Measurements from ENCODE around the gene AQP9. TPM values are rescaled to one million over a fixed set of nuclear protein-coding genes. Genes with fewer than 3 reads are reported as not detected.
"Not testable (repeated sequence)": the region's sequence is repeated elsewhere in the genome, so short reads cannot be mapped to it uniquely, and the experiment has no call there.

Gene AQP9
- total RNA-seq, 1 experiment from 2014 or later, result 0.67 TPM

GRCh38 chr15:58182460-58183163 lies 44.4 kb downstream of the AQP9 start:
- Histone ChIP-seq H3K9me3 (replicated peaks) (no peaks in the 10 kb centered on the region), H3K4me1 (no peaks in the 10 kb centered on the region; the same call in 1 of the 2 replicates), H3K27me3 (no peaks in the 10 kb centered on the region), H3K4me3 (no peak overlapping the region), H3K36me3 (no peaks in the 10 kb centered on the region), H3K27ac (no peak overlapping the region)
- peak; percentile 63 to 85 for DNase-seq

- DNase-seq, result peak in 1 of 2 experiments; percentile 27
These were observed 47.3 kb downstream of the AQP9 start for GRCh38 chr15:58185439-58185838.

DNA sequence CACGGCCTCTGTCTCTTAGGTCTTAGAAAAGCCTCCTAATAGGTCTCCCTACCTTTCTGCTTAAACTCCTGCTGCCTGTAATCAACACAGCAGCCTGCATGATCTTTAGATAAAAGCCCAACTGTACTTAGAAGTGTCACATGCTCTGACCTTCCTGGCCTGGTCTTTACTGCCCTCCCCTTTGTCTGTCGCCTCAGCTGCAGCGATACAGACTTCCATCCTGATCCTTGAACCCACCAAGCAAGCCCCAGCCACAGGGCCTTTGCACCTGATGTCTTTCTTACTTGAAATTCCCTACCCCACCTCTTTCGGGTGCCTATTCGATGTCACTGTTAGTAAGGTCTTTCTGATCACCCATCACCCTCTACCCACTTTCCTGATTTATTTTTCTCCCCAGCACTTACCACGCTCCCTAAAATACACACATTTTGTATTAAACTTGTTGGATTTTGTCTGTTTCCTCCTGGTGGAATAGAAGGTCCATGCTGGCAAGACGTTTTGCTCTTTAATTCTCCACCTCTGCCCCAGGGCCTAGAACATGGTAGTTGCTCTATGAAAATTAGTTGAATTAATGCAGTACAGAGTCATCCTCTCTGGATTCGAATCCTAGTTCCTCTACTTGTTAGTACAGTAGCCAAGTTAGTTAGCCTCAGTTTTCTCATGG lies 51.1 kb downstream of the AQP9 start:
- Histone ChIP-seq H3K9me3 (replicated peaks) (no peaks in the 10 kb centered on the region), H3K27ac (no peak overlapping the region), H3K4me3 (no peak overlapping the region), H3K36me3 (no peaks in the 10 kb centered on the region), H3K4me1 (no peaks in the 10 kb centered on the region), H3K27me3 (no peaks in the 10 kb centered on the region)
- DNase-seq, result no peak

More at GRCh38 chr15:58185439-58185838, 47.3 kb downstream of the AQP9 start:
- no peaks in the 10 kb centered on the region for H3K36me3 ChIP-seq
- H3K27ac ChIP-seq, result no peak overlapping the region
- no peak overlapping the region for H3K4me3 ChIP-seq
- H3K27me3 ChIP-seq, result no peaks in the 10 kb centered on the region
- no peaks in the 10 kb centered on the region for H3K9me3 ChIP-seq (replicated peaks)
- H3K4me1 ChIP-seq, result no peaks in the 10 kb centered on the region; the same call in 1 of the 2 replicates

- DNase-seq, result no peak
These were observed 52.2 kb downstream of the AQP9 start for GRCh38 chr15:58190419-58190818.

DNA sequence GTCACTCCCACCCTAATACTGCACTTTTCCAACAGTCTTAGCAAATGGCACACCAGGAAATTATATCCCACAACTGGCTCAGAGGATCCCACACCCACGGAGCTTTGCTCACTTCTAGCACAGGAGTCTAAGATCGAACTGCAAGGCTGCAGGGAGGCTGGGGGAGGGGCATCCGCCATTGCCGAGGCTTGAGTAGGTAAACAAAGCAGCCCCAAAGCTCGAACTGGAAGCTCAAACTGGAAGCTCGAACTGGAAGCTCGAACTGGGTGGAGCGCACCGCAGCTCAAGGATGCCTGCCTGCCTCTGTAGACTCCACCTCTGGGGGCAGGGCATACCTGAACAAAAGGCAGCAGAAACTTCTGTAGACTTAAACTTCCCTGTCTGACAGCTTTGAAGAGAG lies 55.5 kb downstream of the AQP9 start:
- not testable (repeated sequence) for H3K36me3 ChIP-seq; H3K27me3 ChIP-seq; H3K9me3 ChIP-seq (replicated peaks); H3K4me1 ChIP-seq; H3K4me3 ChIP-seq; DNase-seq; H3K27ac ChIP-seq

More at GRCh38 chr15:58190419-58190818, 52.2 kb downstream of the AQP9 start:
- H3K27ac ChIP-seq, result no peak overlapping the region
- no peak overlapping the region for H3K4me3 ChIP-seq
- no peaks in the 10 kb centered on the region for H3K27me3 ChIP-seq
- no peaks in the 10 kb centered on the region for H3K36me3 ChIP-seq
- H3K9me3 ChIP-seq (replicated peaks), result no peaks in the 10 kb centered on the region
- H3K4me1 ChIP-seq, result no peaks in the 10 kb centered on the region

- Histone ChIP-seq H3K9me3 (replicated peaks) (no peaks in the 10 kb centered on the region), H3K36me3 (no peaks in the 10 kb centered on the region), H3K4me1 (no peaks in the 10 kb centered on the region), H3K27ac (no peak overlapping the region), H3K4me3 (no peak overlapping the region), H3K27me3 (no peaks in the 10 kb centered on the region)
- DNase-seq, result no peak
These were observed 62.6 kb downstream of the AQP9 start for GRCh38 chr15:58200739-58201138.

GRCh38 chr15:58201516-58201915 lies 63.3 kb downstream of the AQP9 start:
- no peak overlapping the region for H3K27ac ChIP-seq
- H3K36me3 ChIP-seq, result no peaks in the 10 kb centered on the region
- DNase-seq, result no peak
- H3K9me3 ChIP-seq (replicated peaks), result no peaks in the 10 kb centered on the region
- H3K4me3 ChIP-seq, result no peak overlapping the region
- H3K27me3 ChIP-seq, result no peaks in the 10 kb centered on the region
- H3K4me1 ChIP-seq, result no peaks in the 10 kb centered on the region

DNA sequence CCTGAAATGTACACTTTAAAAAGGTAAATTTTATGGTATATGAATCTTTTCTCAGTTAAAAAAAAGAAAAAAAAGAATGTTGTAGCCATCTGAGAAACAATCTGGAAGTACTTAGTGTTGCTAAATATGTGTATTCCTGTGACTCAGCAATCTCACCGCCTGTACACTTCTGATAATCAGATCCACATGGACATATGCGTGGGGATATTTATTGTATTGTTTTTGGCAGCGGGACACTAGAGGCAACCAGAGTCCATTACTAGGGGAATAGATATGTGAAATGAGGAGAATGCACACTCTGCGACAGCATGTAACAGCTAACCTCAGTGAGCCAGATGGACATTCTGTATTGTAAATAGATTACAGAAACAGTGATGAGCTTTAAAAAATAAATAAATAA lies 65.4 kb downstream of the AQP9 start:
- H3K9me3 ChIP-seq (replicated peaks), result no peaks in the 10 kb centered on the region
- H3K27me3 ChIP-seq, result no peaks in the 10 kb centered on the region
- no peaks in the 10 kb centered on the region for H3K4me1 ChIP-seq
- DNase-seq, result no peak
- no peak overlapping the region for H3K4me3 ChIP-seq
- no peaks in the 10 kb centered on the region for H3K36me3 ChIP-seq
- no peak overlapping the region for H3K27ac ChIP-seq

DNA sequence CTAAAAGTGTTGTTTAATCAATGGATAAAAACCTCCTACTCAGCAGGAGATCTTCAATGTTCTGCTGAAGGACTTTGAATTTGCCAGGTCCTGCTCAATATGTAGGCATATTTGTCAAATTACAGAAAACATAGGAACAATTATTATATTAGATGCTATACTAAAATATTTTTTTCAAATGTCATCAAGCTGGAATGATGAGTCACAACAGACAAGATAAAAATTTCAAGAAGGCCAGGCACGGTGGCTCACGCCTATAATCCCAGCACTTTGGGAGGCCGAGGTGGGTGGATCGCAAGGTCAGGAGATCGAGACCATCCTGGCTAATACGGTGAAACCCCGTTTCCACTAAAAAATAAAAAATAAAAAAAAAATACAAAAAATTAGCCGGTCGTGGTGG lies 68.0 kb downstream of the AQP9 start:
- no peaks in the 10 kb centered on the region for H3K4me1 ChIP-seq
- H3K27me3 ChIP-seq, result no peaks in the 10 kb centered on the region
- no peaks in the 10 kb centered on the region for H3K36me3 ChIP-seq
- no peak overlapping the region for H3K27ac ChIP-seq
- no peak for DNase-seq
- H3K9me3 ChIP-seq (replicated peaks), result no peaks in the 10 kb centered on the region
- H3K4me3 ChIP-seq, result no peak overlapping the region

GRCh38 chr15:58208217-58208616 lies 70.0 kb downstream of the AQP9 start:
- H3K27me3 ChIP-seq; H3K9me3 ChIP-seq (replicated peaks): not testable (repeated sequence)

DNA sequence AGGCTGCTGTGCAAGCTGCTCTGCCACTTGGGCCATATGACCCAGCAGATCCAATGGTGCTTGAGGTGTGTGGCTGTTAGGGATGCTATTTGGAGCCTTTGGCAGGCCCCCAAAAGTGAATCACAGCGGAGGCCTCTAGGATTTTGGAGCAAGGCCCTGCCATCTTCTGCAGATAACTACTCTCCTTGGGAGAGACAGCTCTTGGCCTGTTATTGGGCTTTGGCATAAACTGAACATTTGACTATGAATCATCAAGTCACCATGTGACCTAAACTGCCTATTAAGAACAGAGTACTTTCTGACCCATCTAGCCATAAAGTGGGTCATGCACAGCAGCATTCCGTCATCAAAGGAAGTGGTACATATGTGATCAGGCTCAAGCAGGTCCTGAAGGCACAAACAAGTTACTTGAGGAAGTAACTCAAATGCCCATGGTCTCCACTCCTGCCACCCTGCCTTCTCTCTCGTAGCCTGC lies 70.9 kb downstream of the AQP9 start:
- H3K4me3 ChIP-seq; H3K36me3 ChIP-seq; H3K9me3 ChIP-seq (replicated peaks); H3K4me1 ChIP-seq; H3K27me3 ChIP-seq; DNase-seq; H3K27ac ChIP-seq: not testable (repeated sequence)

More at GRCh38 chr15:58208217-58208616, 70.0 kb downstream of the AQP9 start:
- H3K27ac ChIP-seq, DNase-seq, H3K4me3 ChIP-seq, H3K4me1 ChIP-seq, H3K36me3 ChIP-seq: not testable (repeated sequence)

DNA sequence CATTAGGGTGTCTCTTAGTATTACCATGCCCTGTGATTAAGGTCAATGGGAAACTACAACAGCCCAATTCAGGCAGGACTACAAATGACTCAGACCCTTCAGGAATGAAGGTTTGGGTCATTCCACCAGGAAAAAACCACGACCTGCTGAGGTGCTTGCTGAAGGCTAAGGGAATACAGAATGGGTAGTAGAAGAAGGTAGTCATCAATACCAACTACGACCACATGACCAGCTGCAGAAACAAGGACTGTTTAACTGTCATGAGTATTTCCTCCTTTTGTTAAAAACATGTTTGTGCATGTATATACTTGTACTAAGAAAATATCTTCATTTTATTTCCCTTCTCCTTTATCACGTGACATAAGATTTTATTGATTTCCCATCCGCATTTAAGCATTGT lies 71.8 kb downstream of the AQP9 start:
- not testable (repeated sequence) for H3K27ac ChIP-seq; H3K4me3 ChIP-seq; H3K4me1 ChIP-seq; H3K9me3 ChIP-seq (replicated peaks); DNase-seq; H3K36me3 ChIP-seq; H3K27me3 ChIP-seq

GRCh38 chr15:58212909-58213526 lies 74.8 kb downstream of the AQP9 start:
- Histone ChIP-seq H3K4me3 (no peak overlapping the region), H3K27ac (no peak overlapping the region), H3K4me1 (peaks cover 4% of the 10 kb centered on the region; the same call in 1 of the 2 replicates), H3K36me3 (no peaks in the 10 kb centered on the region), H3K9me3 (replicated peaks) (no peaks in the 10 kb centered on the region), H3K27me3 (no peaks in the 10 kb centered on the region)
- peak; percentile 26 to 72 for DNase-seq

- Histone ChIP-seq H3K4me1 (peaks cover 4% of the 10 kb centered on the region; the same call in 1 of the 2 replicates), H3K9me3 (replicated peaks) (no peaks in the 10 kb centered on the region), H3K27me3 (no peaks in the 10 kb centered on the region), H3K4me3 (no peak overlapping the region), H3K36me3 (no peaks in the 10 kb centered on the region), H3K27ac (no peak overlapping the region)
- no peak for DNase-seq
These were observed 75.6 kb downstream of the AQP9 start for GRCh38 chr15:58213587-58214338.
